Central memory CD8-positive, alpha-beta T cell (primary cell): ENCODE measurements around the gene ASAH2.

Source experiments
- ATAC-seq: fragments of 150-1000 bp; cut with Tn5 transposase; replicated peaks from 2 replicates; pipeline ENCODE4 v1.10.0; 2022; ENCODE audit warnings: mild to moderate bottlenecking, moderate FRiP score, moderate number of reproducible peaks; ENCODE audit not compliant: poor library complexity, severe bottlenecking; ENCODE audit errors: extremely low read depth
- DNase-seq, 2 donors: peaks; one replicate each; pipeline ENCODE4 v3.0.0; 2021; ENCODE audit warnings: low spot score in 2 of 2
- H3K27ac Mint-ChIP-seq: one replicate; pipeline ENCODE4 v1.8.0; 2022; ENCODE audit warnings: low read depth, mild to moderate bottlenecking, moderate library complexity, mixed read lengths
- H3K27me3 Mint-ChIP-seq: one replicate; pipeline ENCODE4 v1.8.0; 2022; ENCODE audit warnings: mixed read lengths
- H3K36me3 Mint-ChIP-seq: one replicate; pipeline ENCODE4 v1.8.0; 2022; ENCODE audit warnings: mild to moderate bottlenecking, moderate library complexity, mixed read lengths; ENCODE audit not compliant: insufficient read depth
- H3K4me1 Mint-ChIP-seq: one replicate; pipeline ENCODE4 v1.8.0; 2022; ENCODE audit warnings: mixed read lengths
- H3K4me3 Mint-ChIP-seq: one replicate; pipeline ENCODE4 v1.8.0; 2022; ENCODE audit warnings: mild to moderate bottlenecking, moderate library complexity, mixed read lengths
- H3K9me3 Mint-ChIP-seq: one replicate; pipeline ENCODE4 v1.8.0; 2022; ENCODE audit warnings: mixed read lengths

Gene ASAH2

GRCh38 chr10:50219200-50219599 is 32.1 kb downstream of the ASAH2 start:
- peaks cover 46% of the 10 kb centered on the region for H3K27me3 Mint-ChIP-seq
- no peak for DNase-seq
- no peaks in the 10 kb centered on the region for H3K9me3 Mint-ChIP-seq
- no peaks in the 10 kb centered on the region for H3K4me1 Mint-ChIP-seq
- H3K4me3 Mint-ChIP-seq = no peak overlapping the region
- H3K36me3 Mint-ChIP-seq = no peaks in the 10 kb centered on the region
- ATAC-seq = no peak
- no peak overlapping the region for H3K27ac Mint-ChIP-seq

- no peaks in the 10 kb centered on the region for H3K4me1 Mint-ChIP-seq
- H3K9me3 Mint-ChIP-seq = no peaks in the 10 kb centered on the region
- H3K27ac Mint-ChIP-seq = no peak overlapping the region
- no peaks in the 10 kb centered on the region for H3K36me3 Mint-ChIP-seq
- DNase-seq = no peak
- H3K4me3 Mint-ChIP-seq = no peak overlapping the region
- H3K27me3 Mint-ChIP-seq = peaks cover 60% of the 10 kb centered on the region
- no peak for ATAC-seq
These were observed 34.4 kb downstream of the ASAH2 start for GRCh38 chr10:50216894-50217293.

GRCh38 chr10:50216418-50216817 is 34.9 kb downstream of the ASAH2 start:
- no peak overlapping the region for H3K4me3 Mint-ChIP-seq
- DNase-seq (no peak), ATAC-seq (no peak)
- no peaks in the 10 kb centered on the region for H3K9me3 Mint-ChIP-seq
- peaks cover 60% of the 10 kb centered on the region for H3K27me3 Mint-ChIP-seq
- no peaks in the 10 kb centered on the region for H3K4me1 Mint-ChIP-seq
- H3K36me3 Mint-ChIP-seq = no peaks in the 10 kb centered on the region
- no peak overlapping the region for H3K27ac Mint-ChIP-seq

GRCh38 chr10:50211670-50212069 is 39.6 kb downstream of the ASAH2 start:
- DNase-seq = no peak
- no peaks in the 10 kb centered on the region for H3K36me3 Mint-ChIP-seq
- no peak for ATAC-seq
- H3K27me3 Mint-ChIP-seq = peaks cover 42% of the 10 kb centered on the region
- H3K4me1 Mint-ChIP-seq = no peaks in the 10 kb centered on the region
- no peak overlapping the region for H3K27ac Mint-ChIP-seq
- no peak overlapping the region for H3K4me3 Mint-ChIP-seq
- H3K9me3 Mint-ChIP-seq = no peaks in the 10 kb centered on the region

- Mint-ChIP-seq H3K4me3 (no peak overlapping the region), H3K27ac (no peak overlapping the region), H3K27me3 (peaks cover 46% of the 10 kb centered on the region), H3K36me3 (no peaks in the 10 kb centered on the region), H3K4me1 (no peaks in the 10 kb centered on the region), H3K9me3 (no peaks in the 10 kb centered on the region)
- no peak for DNase-seq
- no peak for ATAC-seq
These were observed 40.4 kb downstream of the ASAH2 start for GRCh38 chr10:50210876-50211275.
